Measurements from ENCODE around the gene PPM1J. TPM values are rescaled to one million over a fixed set of nuclear protein-coding genes. Genes with fewer than 3 reads are reported as not detected.
"Not testable (repeated sequence)": the region's sequence is repeated elsewhere in the genome, so short reads cannot be mapped to it uniquely, and the experiment has no call there.

PPM1J gene
- total RNA-seq, 3 donors from 2014 or later: 0.16 to 0.37 TPM; not detected in 1

GRCh38 chr1:112729011-112729410, 13.9 kb upstream of the PPM1J start:
- not testable (repeated sequence) for H3K9me3 Mint-ChIP-seq; H3K4me3 Mint-ChIP-seq; ATAC-seq; DNase-seq; H3K27me3 Mint-ChIP-seq (ENCODE audit: low read depth); H3K4me1 Mint-ChIP-seq (ENCODE audit: low read depth); H3K36me3 Mint-ChIP-seq (ENCODE audit: insufficient read depth)

- ATAC-seq; H3K9me3 Mint-ChIP-seq; DNase-seq; H3K36me3 Mint-ChIP-seq (ENCODE audit: insufficient read depth); H3K4me1 Mint-ChIP-seq (ENCODE audit: low read depth); H3K27me3 Mint-ChIP-seq (ENCODE audit: low read depth); H3K4me3 Mint-ChIP-seq: not testable (repeated sequence)
Observed at GRCh38 chr1:112728306-112728971, 13.3 kb upstream of the PPM1J start.

GRCh38 chr1:112727716-112728115, 12.6 kb upstream of the PPM1J start:
- peaks cover 7% of the 10 kb centered on the region for H3K4me1 Mint-ChIP-seq (ENCODE audit: low read depth)
- ATAC-seq: no peak
- H3K4me3 Mint-ChIP-seq: no peak overlapping the region
- H3K9me3 Mint-ChIP-seq: no peaks in the 10 kb centered on the region
- DNase-seq: no peak
- no peaks in the 10 kb centered on the region for H3K27me3 Mint-ChIP-seq (ENCODE audit: low read depth)
- no peaks in the 10 kb centered on the region for H3K36me3 Mint-ChIP-seq (ENCODE audit: insufficient read depth)

GRCh38 chr1:112724240-112724639, 9.1 kb upstream of the PPM1J start:
- DNase-seq; H3K36me3 Mint-ChIP-seq (ENCODE audit: insufficient read depth); ATAC-seq; H3K4me3 Mint-ChIP-seq; H3K9me3 Mint-ChIP-seq: not testable (repeated sequence)
- peaks cover 10% of the 10 kb centered on the region for H3K4me1 Mint-ChIP-seq (ENCODE audit: low read depth)
- H3K27me3 Mint-ChIP-seq (ENCODE audit: low read depth): peaks cover 18% of the 10 kb centered on the region

- peaks cover 12% of the 10 kb centered on the region for H3K4me1 Mint-ChIP-seq (ENCODE audit: low read depth)
- H3K27me3 Mint-ChIP-seq (ENCODE audit: low read depth): peaks cover 23% of the 10 kb centered on the region
- H3K36me3 Mint-ChIP-seq (ENCODE audit: insufficient read depth): no peaks in the 10 kb centered on the region
- ATAC-seq: peak; percentile 37 to 42
- H3K9me3 Mint-ChIP-seq: no peaks in the 10 kb centered on the region
- DNase-seq: no peak
- peak overlapping the region; percentile 3 for H3K4me3 Mint-ChIP-seq
Observed at GRCh38 chr1:112723511-112723839, 8.3 kb upstream of the PPM1J start.

- Mint-ChIP-seq H3K36me3 (ENCODE audit: insufficient read depth) (no peaks in the 10 kb centered on the region), H3K4me3 (peak overlapping the region; percentile 3), H3K9me3 (no peaks in the 10 kb centered on the region), H3K4me1 (ENCODE audit: low read depth) (peaks cover 12% of the 10 kb centered on the region), H3K27me3 (ENCODE audit: low read depth) (peaks cover 23% of the 10 kb centered on the region)
- DNase-seq (no peak), ATAC-seq (peak; percentile 56 to 61)
Observed at GRCh38 chr1:112722601-112723510, 7.7 kb upstream of the PPM1J start.

GRCh38 chr1:112721966-112722524, 6.9 kb upstream of the PPM1J start:
- no peaks in the 10 kb centered on the region for H3K36me3 Mint-ChIP-seq (ENCODE audit: insufficient read depth)
- H3K4me3 Mint-ChIP-seq: no peak overlapping the region
- ATAC-seq: no peak
- DNase-seq: no peak
- peaks cover 14% of the 10 kb centered on the region for H3K4me1 Mint-ChIP-seq (ENCODE audit: low read depth)
- H3K27me3 Mint-ChIP-seq (ENCODE audit: low read depth): peaks cover 23% of the 10 kb centered on the region
- H3K9me3 Mint-ChIP-seq: no peaks in the 10 kb centered on the region

- DNase-seq; ATAC-seq; H3K9me3 Mint-ChIP-seq; H3K4me3 Mint-ChIP-seq; H3K36me3 Mint-ChIP-seq (ENCODE audit: insufficient read depth): not testable (repeated sequence)
- Mint-ChIP-seq H3K27me3 (ENCODE audit: low read depth) (peaks cover 23% of the 10 kb centered on the region), H3K4me1 (ENCODE audit: low read depth) (peaks cover 14% of the 10 kb centered on the region)
Observed at GRCh38 chr1:112721294-112721693, 6.2 kb upstream of the PPM1J start.

- Mint-ChIP-seq H3K36me3 (ENCODE audit: insufficient read depth) (no peaks in the 10 kb centered on the region), H3K4me1 (ENCODE audit: low read depth) (peaks cover 18% of the 10 kb centered on the region), H3K4me3 (no peak overlapping the region), H3K27me3 (ENCODE audit: low read depth) (peaks cover 23% of the 10 kb centered on the region), H3K9me3 (no peaks in the 10 kb centered on the region)
- ATAC-seq (no peak), DNase-seq (no peak)
Observed at GRCh38 chr1:112720800-112721199, 5.7 kb upstream of the PPM1J start.

- Mint-ChIP-seq H3K4me3 (no peak overlapping the region), H3K27me3 (ENCODE audit: low read depth) (peaks cover 23% of the 10 kb centered on the region), H3K4me1 (ENCODE audit: low read depth) (peaks cover 18% of the 10 kb centered on the region), H3K9me3 (no peaks in the 10 kb centered on the region), H3K36me3 (ENCODE audit: insufficient read depth) (no peaks in the 10 kb centered on the region)
- DNase-seq: no peak
- ATAC-seq: no peak
Observed at GRCh38 chr1:112719706-112720105, 4.6 kb upstream of the PPM1J start.

- no peaks in the 10 kb centered on the region for H3K9me3 Mint-ChIP-seq
- no peaks in the 10 kb centered on the region for H3K36me3 Mint-ChIP-seq (ENCODE audit: insufficient read depth)
- H3K4me1 Mint-ChIP-seq (ENCODE audit: low read depth): peaks cover 25% of the 10 kb centered on the region
- peak overlapping the region; percentile 33 for H3K4me3 Mint-ChIP-seq
- peak; percentile 18 to 28 for ATAC-seq
- peak; percentile 70 for DNase-seq
- H3K27me3 Mint-ChIP-seq (ENCODE audit: low read depth): peaks cover 29% of the 10 kb centered on the region
Observed at GRCh38 chr1:112718691-112719418, 3.7 kb upstream of the PPM1J start.

GRCh38 chr1:112717263-112717873, 2.2 kb upstream of the PPM1J start:
- DNase-seq (no peak), ATAC-seq (no peak)
- H3K36me3 Mint-ChIP-seq (ENCODE audit: insufficient read depth): no peaks in the 10 kb centered on the region
- peaks cover 31% of the 10 kb centered on the region for H3K27me3 Mint-ChIP-seq (ENCODE audit: low read depth)
- H3K4me3 Mint-ChIP-seq: no peak overlapping the region
- no peaks in the 10 kb centered on the region for H3K9me3 Mint-ChIP-seq
- H3K4me1 Mint-ChIP-seq (ENCODE audit: low read depth): peaks cover 16% of the 10 kb centered on the region

- Mint-ChIP-seq H3K9me3 (no peaks in the 10 kb centered on the region), H3K36me3 (ENCODE audit: insufficient read depth) (no peaks in the 10 kb centered on the region), H3K4me1 (ENCODE audit: low read depth) (peaks cover 16% of the 10 kb centered on the region), H3K4me3 (peak overlapping the region; percentile 84), H3K27me3 (ENCODE audit: low read depth) (peaks cover 26% of the 10 kb centered on the region)
- ATAC-seq (peak; percentile 39 to 51), DNase-seq (peak; percentile 78)
Observed at GRCh38 chr1:112716133-112716720, 1.1 kb upstream of the PPM1J start.
